H9 (cell line): ENCODE measurements around the gene SIM1. TPM values are rescaled to one million over a fixed set of nuclear protein-coding genes. Genes with fewer than 3 reads are reported as not detected.

ENCODE experiments used
- DNase-seq: peaks from one replicate; pipeline ENCODE4 v3.0.0-alpha.2; 2017
- H2AFZ ChIP-seq: one replicate; pipeline ENCODE4 v1.6.1; 2013; ENCODE audit warnings: mild to moderate bottlenecking, low read length, control low read depth, moderate library complexity
- H2AK5ac ChIP-seq: 2 replicates; pipeline ENCODE4 v1.6.1; 2013; ENCODE audit warnings: low read length, control low read depth, mixed read lengths; ENCODE audit not compliant: insufficient read length
- H2BK120ac ChIP-seq: one replicate; pipeline ENCODE4 v1.6.1; 2013; ENCODE audit warnings: low read depth, mild to moderate bottlenecking, low read length, control low read depth, inconsistent platforms; ENCODE audit not compliant: poor library complexity, severe bottlenecking
- H2BK12ac ChIP-seq: 2 replicates; pipeline ENCODE4 v1.6.1; 2013; ENCODE audit warnings: low read length, control low read depth, mixed read lengths, low read depth; ENCODE audit not compliant: insufficient read length
- H2BK15ac ChIP-seq: 2 replicates; pipeline ENCODE4 v1.6.1; 2013; ENCODE audit warnings: low read depth, low read length, control low read depth
- H2BK20ac ChIP-seq: one replicate; pipeline ENCODE4 v1.6.1; 2013; ENCODE audit warnings: low read depth, mild to moderate bottlenecking, low read length, control low read depth, inconsistent platforms; ENCODE audit not compliant: poor library complexity, severe bottlenecking
- H2BK5ac ChIP-seq: 2 replicates; pipeline ENCODE4 v1.6.1; 2013; ENCODE audit warnings: low read length, control low read depth, mixed read lengths; ENCODE audit not compliant: insufficient read length
- H3K14ac ChIP-seq: 2 replicates; pipeline ENCODE4 v1.6.1; 2013; ENCODE audit warnings: low read length, control low read depth; ENCODE audit not compliant: insufficient read depth
- H3K18ac ChIP-seq: 2 replicates; pipeline ENCODE4 v1.6.1; 2013; ENCODE audit warnings: low read depth, mild to moderate bottlenecking, mixed read lengths, low read length, control low read depth; ENCODE audit not compliant: insufficient read length
- H3K23ac ChIP-seq: 2 replicates; pipeline ENCODE4 v1.6.1; 2013; ENCODE audit warnings: low read length, control low read depth, mixed read lengths, low read depth; ENCODE audit not compliant: insufficient read length
- H3K23me2 ChIP-seq: 2 replicates; pipeline ENCODE4 v1.6.1; 2013; ENCODE audit warnings: low read depth, mild to moderate bottlenecking, mixed read lengths, low read length, control low read depth; ENCODE audit not compliant: insufficient read length, poor library complexity, severe bottlenecking
- H3K27ac ChIP-seq: 2 replicates; pipeline ENCODE4 v1.5.1; 2013; ENCODE audit warnings: low read length, control low read depth, mixed read lengths, low read depth; ENCODE audit not compliant: insufficient read length
- H3K27me3 ChIP-seq: 2 replicates; pipeline ENCODE4 v1.6.1; 2013; ENCODE audit warnings: low read length, control low read depth, inconsistent platforms; ENCODE audit not compliant: insufficient read depth
- H3K4ac ChIP-seq: 2 replicates; pipeline ENCODE4 v1.6.1; 2013; ENCODE audit warnings: low read depth, mild to moderate bottlenecking, control low read depth, inconsistent platforms, low read length, moderate library complexity
- H3K4me1 ChIP-seq: 2 replicates; pipeline ENCODE4 v1.6.1; 2013; ENCODE audit warnings: low read length, control low read depth, inconsistent platforms; ENCODE audit not compliant: insufficient read depth
- H3K4me2 ChIP-seq: 2 replicates; pipeline ENCODE4 v1.6.1; 2013; ENCODE audit warnings: low read length, control low read depth, mixed read lengths; ENCODE audit not compliant: insufficient read length, insufficient read depth
- H3K56ac ChIP-seq: 2 replicates; pipeline ENCODE4 v1.6.1; 2013; ENCODE audit warnings: low read depth, mild to moderate bottlenecking, mixed read lengths, low read length, control low read depth; ENCODE audit not compliant: insufficient read length
- H3K79me1 ChIP-seq: 2 replicates; pipeline ENCODE4 v1.6.1; 2013; ENCODE audit warnings: low read depth, mild to moderate bottlenecking, moderate library complexity, low read length, control low read depth, inconsistent platforms; ENCODE audit not compliant: insufficient read depth, poor library complexity, severe bottlenecking
- H3K79me2 ChIP-seq: 2 replicates; pipeline ENCODE4 v1.6.1; 2013; ENCODE audit warnings: low read length, control low read depth, inconsistent platforms; ENCODE audit not compliant: insufficient read depth
- H3K9ac ChIP-seq: 2 replicates; pipeline ENCODE4 v1.6.1; 2013; ENCODE audit warnings: low read length, control low read depth, mixed read lengths; ENCODE audit not compliant: insufficient read length; ENCODE audit errors: extremely low read depth
- H3K9me3 ChIP-seq: one replicate; pipeline ENCODE4 v1.6.1; 2013; ENCODE audit warnings: low read depth, low read length, inconsistent platforms; ENCODE audit not compliant: control insufficient read depth
- H3T11ph ChIP-seq: one replicate; pipeline ENCODE4 v1.6.1; 2013; ENCODE audit warnings: mild to moderate bottlenecking, low read length, control low read depth, inconsistent platforms
- H4K20me1 ChIP-seq: one replicate; pipeline ENCODE4 v1.6.1; 2013; ENCODE audit not compliant: control insufficient read depth, insufficient read length, insufficient read depth
- H4K5ac ChIP-seq: 2 replicates; pipeline ENCODE4 v1.6.1; 2013; ENCODE audit warnings: low read depth, mild to moderate bottlenecking, mixed read lengths, low read length, control low read depth; ENCODE audit not compliant: insufficient read length
- H4K8ac ChIP-seq: replicated peaks from 2 replicates; pipeline ENCODE4 v1.6.1; 2013; ENCODE audit warnings: low read length, control low read depth, mixed read lengths, low read depth; ENCODE audit not compliant: insufficient read length
- H4K91ac ChIP-seq: 2 replicates; pipeline ENCODE4 v1.6.1; 2013; ENCODE audit warnings: low read depth, mild to moderate bottlenecking, moderate library complexity, mixed read lengths, low read length, control low read depth; ENCODE audit not compliant: insufficient read length
- H3K27ac Mint-ChIP-seq, 3 experiments: 2 replicates in 2 of 3; 3 replicates in 1 of 3; pipeline ENCODE4 v1.8.0; 2020 to 2021; ENCODE audit warnings: mixed read lengths in 3 of 3, mild to moderate bottlenecking in 1 of 3, moderate library complexity in 1 of 3
- H3K27me3 Mint-ChIP-seq: 2 replicates; pipeline ENCODE4 v1.8.0; 2021; ENCODE audit warnings: low read depth, mild to moderate bottlenecking, moderate library complexity, mixed read lengths
- H3K36me3 Mint-ChIP-seq, 3 experiments: 2 replicates in 2 of 3; 3 replicates in 1 of 3; pipeline ENCODE4 v1.8.0; 2020 to 2021; ENCODE audit warnings: low read depth in 3 of 3, mixed read lengths in 3 of 3; ENCODE audit not compliant: insufficient read depth in 1 of 3
- H3K4me1 Mint-ChIP-seq, 2 experiments: 2 replicates each; pipeline ENCODE4 v1.8.0; 2020; ENCODE audit warnings: mixed read lengths in 2 of 2
- H3K4me3 Mint-ChIP-seq, 2 experiments: 2 replicates in 1 of 2; 3 replicates in 1 of 2; pipeline ENCODE4 v1.8.0; 2020 to 2021; ENCODE audit warnings: mild to moderate bottlenecking in 2 of 2, mixed read lengths in 2 of 2, moderate library complexity in 1 of 2
- H3K9me3 Mint-ChIP-seq, 2 experiments: 2 replicates in 1 of 2; 3 replicates in 1 of 2; pipeline ENCODE4 v1.8.0; 2020; ENCODE audit warnings: mild to moderate bottlenecking in 2 of 2, mixed read lengths in 2 of 2, moderate library complexity in 1 of 2
- CTCF ChIP-seq: fragments of 200-600 bp; sonication (generic); conservative IDR thresholded peaks from 3 replicates; pipeline ENCODE4 v1.8.0; 2021; ENCODE audit warnings: antibody characterized with exemption, mild to moderate bottlenecking
- WGBS: extraction: QIAGEN DNeasy Blood & Tissue Kit; methylation state at CpG from one replicate; pipeline ENCODE4 v1.1.7; 2013; ENCODE audit warnings: missing lambda C conversion rate, low lambda C conversion rate, mixed read lengths; ENCODE audit not compliant: insufficient read length; ENCODE audit errors: extremely low coverage; 5-methylcytosine and 5-hydroxymethylcytosine counted together
- total RNA-seq: library from RNA; stranded (reverse); gene quantifications from 2 replicates; pipeline ENCODE4 v1.2.1, GENCODE V29; 2021

SIM1 gene
- total RNA-seq, 1 experiment from 2014 or later, result not detected

- no peak overlapping the region for H3K18ac ChIP-seq
- no peak overlapping the region for H3K23ac ChIP-seq
- H3K36me3 Mint-ChIP-seq, result no peaks in the 10 kb centered on the region
- no peak overlapping the region for H2BK15ac ChIP-seq
- H3K56ac ChIP-seq, result no peak overlapping the region
- H4K91ac ChIP-seq, result no peak overlapping the region
- no peak overlapping the region for H3K9ac ChIP-seq
- no peaks in the 10 kb centered on the region for H4K20me1 ChIP-seq
- peaks cover 13% of the 10 kb centered on the region for H3K23me2 ChIP-seq
- H3K27me3 ChIP-seq, result peaks cover 97% of the 10 kb centered on the region
- H3K79me1 ChIP-seq, result no peaks in the 10 kb centered on the region
- H3K27ac Mint-ChIP-seq, result no peak overlapping the region
- H4K8ac ChIP-seq, result no peak overlapping the region
- no peak overlapping the region for H2AK5ac ChIP-seq
- peaks cover 38 to 62% of the 10 kb centered on the region in 2 experiments for H3K4me1 Mint-ChIP-seq
- no peak overlapping the region for H2BK120ac ChIP-seq
- no peaks in the 10 kb centered on the region for H3K79me2 ChIP-seq
- no peaks in the 10 kb centered on the region for H3K27me3 Mint-ChIP-seq
- H3K4ac ChIP-seq, result no peak overlapping the region
- peaks cover 2% of the 10 kb centered on the region; the same call in 1 of the 2 replicates for H3K4me1 ChIP-seq
- no CpG with 5 or more reads among the region's 8 CpGs for WGBS
- peak overlapping the region in 1 of 2 experiments; percentile 68; a peak in 3 of 5 replicates for H3K4me3 Mint-ChIP-seq
- H3K9me3 ChIP-seq, result no peaks in the 10 kb centered on the region
- no peak overlapping the region for H2AFZ ChIP-seq
- H2BK20ac ChIP-seq, result no peak overlapping the region
- no peak for DNase-seq
- no peak for TF ChIP-seq CTCF
- H2BK5ac ChIP-seq, result no peak overlapping the region
- no peak overlapping the region for H3K27ac ChIP-seq
- peak overlapping the region; percentile 60 for H3K4me2 ChIP-seq
- no peak overlapping the region for H3T11ph ChIP-seq
- H4K5ac ChIP-seq, result no peak overlapping the region
- H2BK12ac ChIP-seq, result no peak overlapping the region
- H3K14ac ChIP-seq, result no peak overlapping the region
- H3K9me3 Mint-ChIP-seq, result peaks cover 0 to 10% of the 10 kb centered on the region in 2 experiments; a peak in 2 of 5 replicates
Measured at GRCh38 chr6:100456908-100457235, 7.8 kb downstream of the SIM1 start.
